ENCODE results near the gene ZNF678. TPM values are rescaled to one million over a fixed set of nuclear protein-coding genes. Genes with fewer than 3 reads are reported as not detected.

Gene ZNF678
- total and polyA plus RNA-seq, 2 donors (not counting 1 experiment from before 2014, with no cell fraction given), result 2.2 to 7.3 TPM

DNA sequence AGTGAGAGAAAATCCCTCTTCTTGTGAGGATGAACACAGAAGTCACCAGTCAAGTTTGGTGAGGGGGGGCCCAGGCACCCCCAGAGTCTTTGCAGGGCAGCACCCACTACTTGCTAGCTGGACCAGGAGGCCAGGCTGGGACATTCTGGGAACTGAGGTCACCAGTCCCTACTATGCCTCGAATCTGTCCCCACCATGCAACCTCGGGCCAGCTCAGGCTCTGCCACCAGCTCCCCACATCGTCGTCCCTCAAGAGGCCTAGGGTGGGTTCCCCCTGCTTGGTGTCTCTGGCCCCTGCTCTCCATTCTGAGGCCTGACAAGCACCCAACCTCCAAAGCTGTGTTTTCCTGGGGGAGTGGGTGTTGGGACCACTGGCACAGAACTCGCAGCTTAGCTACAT is 22.2 kb upstream of the ZNF678 start:
- no peak overlapping the region for H3K4me3 ChIP-seq (replicated peaks in 1 of 4; ENCODE audit: control extremely low read depth in 1 of 4, insufficient read depth in 1 of 4, low read depth in 3 of 4, low read length in 4 of 4)
- no peaks in the 10 kb centered on the region for H3K27me3 ChIP-seq (ENCODE audit: control insufficient read depth, insufficient read depth, low read length)
- no peaks in the 10 kb centered on the region for H3K79me2 ChIP-seq (ENCODE audit: control insufficient read depth, insufficient read depth, low read length)
- no peak for DNase-seq (ENCODE audit: low read depth in 2 of 2)
- H3K4me1 ChIP-seq (ENCODE audit: control insufficient read depth, extremely low read depth, insufficient read depth, low read length), result no peaks in the 10 kb centered on the region
- no peaks in the 10 kb centered on the region for H4K20me1 ChIP-seq (ENCODE audit: control insufficient read depth, extremely low read depth, insufficient read depth, low read length)
- TF ChIP-seq EZH2 (IDR thresholded peaks at IDR 0.05; ENCODE audit: low read length, missing control alignments), result no peak
- TF ChIP-seq CTCF (conservative IDR thresholded peaks at IDR 0.05 in 1 of 2, IDR thresholded peaks at IDR 0.05 in 1 of 2; ENCODE audit: low read depth in 1 of 2, low read length in 2 of 2), result no peak
- H3K9me3 ChIP-seq (ENCODE audit: control insufficient read depth, insufficient read depth, low read depth, low read length), result no peaks in the 10 kb centered on the region
- no peak overlapping the region for H3K27ac ChIP-seq (ENCODE audit: insufficient read depth, low read length)
- H2AFZ ChIP-seq (ENCODE audit: low read length), result no peak overlapping the region
- H3K36me3 ChIP-seq (ENCODE audit: control insufficient read depth, insufficient read depth, low read length), result no peaks in the 10 kb centered on the region
- H3K4me2 ChIP-seq (ENCODE audit: extremely low read depth, insufficient read depth, low read length), result no peak overlapping the region
- no peak overlapping the region for H3K9ac ChIP-seq (ENCODE audit: insufficient read depth, low read length)

DNA sequence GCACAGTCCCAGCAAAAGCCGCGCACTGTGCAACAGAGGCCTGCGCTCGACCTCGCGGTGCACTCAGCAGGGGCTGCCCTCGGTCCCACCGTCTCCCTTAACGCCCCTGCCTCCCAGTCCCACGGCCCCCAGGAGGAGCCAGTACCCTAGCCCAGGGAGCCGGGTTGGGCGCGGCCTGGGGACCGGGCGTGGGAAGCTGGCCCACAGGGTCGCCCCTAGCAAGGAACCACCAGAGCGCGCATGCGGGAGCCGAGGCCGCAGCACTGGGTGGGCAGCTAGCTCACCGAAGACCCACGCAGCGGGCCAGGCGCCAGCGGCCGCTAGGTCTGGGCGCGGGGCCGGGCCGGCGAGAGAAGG is 21.6 kb upstream of the ZNF678 start:
- no peak overlapping the region for H3K27ac ChIP-seq (ENCODE audit: insufficient read depth, low read length)
- no peaks in the 10 kb centered on the region for H3K9me3 ChIP-seq (ENCODE audit: control insufficient read depth, insufficient read depth, low read depth, low read length)
- peak overlapping the region; percentile 82 for H3K4me2 ChIP-seq (ENCODE audit: extremely low read depth, insufficient read depth, low read length)
- H4K20me1 ChIP-seq (ENCODE audit: control insufficient read depth, extremely low read depth, insufficient read depth, low read length), result no peaks in the 10 kb centered on the region
- H3K4me3 ChIP-seq (replicated peaks in 1 of 4; ENCODE audit: control extremely low read depth in 1 of 4, insufficient read depth in 1 of 4, low read depth in 3 of 4, low read length in 4 of 4), result peak overlapping the region in 3 of 4 experiments; percentile 57 to 72 (median 61)
- H2AFZ ChIP-seq (ENCODE audit: low read length), result peak overlapping the region; percentile 64
- H3K4me1 ChIP-seq (ENCODE audit: control insufficient read depth, extremely low read depth, insufficient read depth, low read length), result no peaks in the 10 kb centered on the region
- peak overlapping the region; percentile 66 for H3K9ac ChIP-seq (ENCODE audit: insufficient read depth, low read length)
- H3K79me2 ChIP-seq (ENCODE audit: control insufficient read depth, insufficient read depth, low read length), result no peaks in the 10 kb centered on the region
- no peaks in the 10 kb centered on the region for H3K36me3 ChIP-seq (ENCODE audit: control insufficient read depth, insufficient read depth, low read length)
- DNase-seq (ENCODE audit: low read depth in 2 of 2), result peak in 1 of 2 donors; percentile 13
- no peak for TF ChIP-seq CTCF (conservative IDR thresholded peaks at IDR 0.05 in 1 of 2, IDR thresholded peaks at IDR 0.05 in 1 of 2; ENCODE audit: low read depth in 1 of 2, low read length in 2 of 2)
- no peak for TF ChIP-seq EZH2 (IDR thresholded peaks at IDR 0.05; ENCODE audit: low read length, missing control alignments)
- H3K27me3 ChIP-seq (ENCODE audit: control insufficient read depth, insufficient read depth, low read length), result no peaks in the 10 kb centered on the region

DNA sequence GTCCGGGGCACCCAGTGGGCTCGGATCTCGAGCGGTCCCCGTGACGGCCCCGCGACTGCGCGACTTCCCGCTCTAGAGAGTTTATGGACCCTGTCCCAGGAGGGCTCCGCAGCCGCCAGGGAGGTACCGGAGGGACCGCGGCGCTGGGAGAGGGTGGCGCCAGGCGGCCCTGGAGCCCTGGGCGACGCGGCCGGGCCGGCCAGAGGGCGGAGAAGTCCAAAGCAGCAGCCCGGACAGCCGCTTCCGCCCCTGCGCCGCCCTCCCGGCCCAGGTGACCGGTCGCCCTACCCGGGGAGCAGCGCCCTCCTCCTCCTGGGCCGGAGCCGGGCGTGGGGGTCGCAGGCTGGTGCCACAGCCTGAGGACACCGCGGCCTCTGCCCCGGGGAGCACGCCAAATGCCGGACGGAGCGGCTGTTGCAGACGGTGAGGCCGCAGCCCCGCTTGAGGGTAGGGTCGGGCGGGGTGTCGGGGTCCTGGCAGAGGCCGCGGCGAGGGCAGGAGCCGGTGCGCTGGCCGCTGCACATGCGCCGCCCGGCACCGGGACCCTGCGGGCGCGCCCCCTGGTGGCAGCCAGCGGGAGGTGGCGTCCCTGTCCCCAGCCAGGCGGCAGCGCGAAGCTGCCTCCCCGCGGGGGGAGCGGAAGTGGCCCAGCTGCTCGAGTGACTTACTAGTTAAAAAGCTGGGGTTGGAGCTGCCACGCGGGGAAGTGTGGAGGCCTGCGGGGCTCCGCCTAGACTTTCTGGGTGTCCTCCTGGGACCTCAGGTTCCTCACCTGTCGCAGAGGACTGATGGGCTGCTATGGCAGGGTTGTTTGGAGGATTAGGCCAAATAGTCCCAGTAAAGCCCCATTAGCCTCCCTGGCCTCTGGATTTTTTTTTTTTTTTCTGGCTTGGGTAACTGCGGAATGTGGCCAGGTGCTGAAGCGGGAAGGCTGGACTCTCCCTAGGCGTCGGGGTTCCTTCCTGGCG is 20.9 kb upstream of the ZNF678 start:
- TF ChIP-seq CTCF (conservative IDR thresholded peaks at IDR 0.05 in 1 of 2, IDR thresholded peaks at IDR 0.05 in 1 of 2; ENCODE audit: low read depth in 1 of 2, low read length in 2 of 2) (peak; percentile 54 to 76), EZH2 (IDR thresholded peaks at IDR 0.05; ENCODE audit: low read length, missing control alignments) (no peak)
- Histone ChIP-seq H3K4me3 (replicated peaks in 1 of 4; ENCODE audit: control extremely low read depth in 1 of 4, insufficient read depth in 1 of 4, low read depth in 3 of 4, low read length in 4 of 4) (peak overlapping the region; percentile 35 to 72 (median 59)), H4K20me1 (ENCODE audit: control insufficient read depth, extremely low read depth, insufficient read depth, low read length) (no peaks in the 10 kb centered on the region), H3K36me3 (ENCODE audit: control insufficient read depth, insufficient read depth, low read length) (no peaks in the 10 kb centered on the region), H3K4me2 (ENCODE audit: extremely low read depth, insufficient read depth, low read length) (peak overlapping the region; percentile 82), H3K9ac (ENCODE audit: insufficient read depth, low read length) (peak overlapping the region; percentile 66), H3K9me3 (ENCODE audit: control insufficient read depth, insufficient read depth, low read depth, low read length) (no peaks in the 10 kb centered on the region), H3K4me1 (ENCODE audit: control insufficient read depth, extremely low read depth, insufficient read depth, low read length) (no peaks in the 10 kb centered on the region), H3K27me3 (ENCODE audit: control insufficient read depth, insufficient read depth, low read length) (no peaks in the 10 kb centered on the region), H3K27ac (ENCODE audit: insufficient read depth, low read length) (peak overlapping the region; percentile 65), H3K79me2 (ENCODE audit: control insufficient read depth, insufficient read depth, low read length) (no peaks in the 10 kb centered on the region), H2AFZ (ENCODE audit: low read length) (peak overlapping the region; percentile 64)
- peak; percentile 78 to 80 for DNase-seq (ENCODE audit: low read depth in 2 of 2)
